Vagina (tissue), 2 donors: ENCODE measurements around the gene SACM1L.

ENCODE experiments used
- CTCF ChIP-seq, 3 experiments: fragments of 450-650 bp in 2 of 3; fragments of 200-600 bp in 1 of 3; sonication (generic) in 1 of 3; IDR thresholded peaks; one replicate each; pipeline ENCODE4 v1.5.1; 2017 to 2019; ENCODE audit warnings: antibody characterized with exemption in 3 of 3, mild to moderate bottlenecking in 2 of 3, moderate library complexity in 2 of 3
- POLR2A ChIP-seq, 2 donors: fragments of 450-650 bp; IDR thresholded peaks; one replicate each; pipeline ENCODE4 v1.6.1; 2017; ENCODE audit warnings: antibody characterized with exemption in 2 of 2, mild to moderate bottlenecking in 2 of 2, moderate library complexity in 2 of 2
- POLR2AphosphoS5 ChIP-seq, 2 donors: sonication (generic); formaldehyde crosslinking; IDR thresholded peaks; one replicate each; pipeline ENCODE4 v1.9.0; 2017; ENCODE audit warnings: antibody characterized with exemption in 2 of 2, mild to moderate bottlenecking in 2 of 2, low read depth in 1 of 2; ENCODE audit not compliant: insufficient read depth in 1 of 2

DNA sequence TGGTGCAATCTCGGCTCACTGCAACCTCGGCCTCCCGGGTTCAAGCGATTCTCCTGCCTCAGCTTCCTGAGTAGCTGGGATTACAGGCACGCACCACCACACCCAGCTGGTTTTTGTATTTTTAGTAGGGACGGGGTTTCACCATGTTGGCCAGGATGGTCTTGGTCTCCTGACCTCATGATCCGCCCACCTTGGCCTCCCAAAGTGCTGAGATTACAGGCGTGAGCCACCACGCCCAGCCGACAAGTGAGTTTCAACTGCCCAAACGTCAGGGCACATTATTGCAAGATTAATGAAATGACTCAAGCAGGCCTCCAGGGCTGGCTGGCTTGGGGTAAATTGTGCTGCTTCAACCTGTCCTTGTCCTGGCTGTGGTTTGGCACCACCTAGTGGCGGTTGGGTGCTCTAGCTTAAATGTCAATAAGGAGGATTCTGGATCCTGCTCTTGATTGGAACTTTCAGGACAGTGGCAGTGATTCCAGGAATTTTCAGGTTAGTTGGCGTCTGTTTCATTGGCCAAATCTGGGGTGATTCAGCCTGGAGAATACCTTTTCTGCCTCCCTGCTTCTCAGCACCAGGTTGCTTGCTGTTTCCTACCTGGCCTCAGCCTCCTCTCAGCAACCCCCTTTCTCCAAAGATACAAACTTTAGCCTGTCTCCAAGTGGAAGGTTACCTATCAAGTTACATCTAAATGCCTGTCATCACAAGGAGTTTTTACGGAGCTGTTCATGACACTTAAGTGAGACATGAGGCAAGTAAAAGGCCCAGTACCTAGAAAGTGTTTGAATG, 32.4 kb upstream of the SACM1L start:
- TF ChIP-seq CTCF (IDR thresholded peaks at IDR 0.05) (peak; percentile 82 to 98 (median 93)), POLR2A (IDR thresholded peaks at IDR 0.05) (no peak), POLR2AphosphoS5 (IDR thresholded peaks at IDR 0.05; ENCODE audit: insufficient read depth in 1 of 2, low read depth in 1 of 2) (peak; percentile 48 to 69)
